ENCODE measurements around the gene CLEC11A.
"Not testable (repeated sequence)": the region's sequence is repeated elsewhere in the genome, so short reads cannot be mapped to it uniquely, and the experiment has no call there.

Gene CLEC11A

GRCh38 chr19:50723735-50724521 lies 764 bp downstream of the CLEC11A start:
- no peak for DNase-seq

GRCh38 chr19:50724522-50725217 lies 1.5 kb downstream of the CLEC11A start:
- DNase-seq, result no peak

- DNase-seq, result no peak
Measured at GRCh38 chr19:50725218-50725910, 2.2 kb downstream of the CLEC11A start.

- no peak for DNase-seq
Measured at GRCh38 chr19:50725911-50726230, 2.7 kb downstream of the CLEC11A start.

- DNase-seq, result no peak
Measured at GRCh38 chr19:50728084-50728737, 5.0 kb downstream of the CLEC11A start.

- DNase-seq, result no peak
Measured at GRCh38 chr19:50729894-50730293, 6.7 kb downstream of the CLEC11A start.

GRCh38 chr19:50735869-50736268 lies 12.7 kb downstream of the CLEC11A start:
- no peak for DNase-seq

GRCh38 chr19:50736338-50736737 lies 13.2 kb downstream of the CLEC11A start:
- no peak for DNase-seq

- no peak for DNase-seq
Measured at GRCh38 chr19:50739132-50739913, 16.2 kb downstream of the CLEC11A start.

GRCh38 chr19:50739914-50740426 lies 16.8 kb downstream of the CLEC11A start:
- no peak for DNase-seq

- DNase-seq, result no peak
Measured at GRCh38 chr19:50741179-50741933, 18.2 kb downstream of the CLEC11A start.

- DNase-seq, result no peak
Measured at GRCh38 chr19:50743537-50743936, 20.4 kb downstream of the CLEC11A start.

GRCh38 chr19:50745221-50745620 lies 22.1 kb downstream of the CLEC11A start:
- no peak for DNase-seq

- not testable (repeated sequence) for DNase-seq
Measured at GRCh38 chr19:50747141-50747540, 24.0 kb downstream of the CLEC11A start.

GRCh38 chr19:50749490-50749889 lies 26.3 kb downstream of the CLEC11A start:
- no peak for DNase-seq

GRCh38 chr19:50750010-50750409 lies 26.8 kb downstream of the CLEC11A start:
- DNase-seq, result no peak

GRCh38 chr19:50753879-50754278 lies 30.7 kb downstream of the CLEC11A start:
- no peak for DNase-seq

GRCh38 chr19:50756244-50756643 lies 33.1 kb downstream of the CLEC11A start:
- DNase-seq, result not testable (repeated sequence)

GRCh38 chr19:50757624-50758023 lies 34.5 kb downstream of the CLEC11A start:
- not testable (repeated sequence) for DNase-seq

GRCh38 chr19:50759076-50759475 lies 35.9 kb downstream of the CLEC11A start:
- not testable (repeated sequence) for DNase-seq

- no peak for DNase-seq
Measured at GRCh38 chr19:50759886-50760285, 36.7 kb downstream of the CLEC11A start.
